Astrocyte (in vitro differentiated cells and primary cell): ENCODE measurements around the gene SFSWAP.

Source experiments
- CTCF ChIP-seq: IDR thresholded peaks from 2 replicates; pipeline ENCODE4 v1.5.1; 2011; ENCODE audit warnings: low read depth, mild to moderate bottlenecking, inconsistent platforms, low read length, moderate library complexity; ENCODE audit not compliant: insufficient read depth
- EZH2 ChIP-seq: IDR thresholded peaks from 2 replicates; pipeline ENCODE4 v1.6.1; 2012; ENCODE audit warnings: mild to moderate bottlenecking, low read length, inconsistent platforms; ENCODE audit not compliant: insufficient read depth

DNA sequence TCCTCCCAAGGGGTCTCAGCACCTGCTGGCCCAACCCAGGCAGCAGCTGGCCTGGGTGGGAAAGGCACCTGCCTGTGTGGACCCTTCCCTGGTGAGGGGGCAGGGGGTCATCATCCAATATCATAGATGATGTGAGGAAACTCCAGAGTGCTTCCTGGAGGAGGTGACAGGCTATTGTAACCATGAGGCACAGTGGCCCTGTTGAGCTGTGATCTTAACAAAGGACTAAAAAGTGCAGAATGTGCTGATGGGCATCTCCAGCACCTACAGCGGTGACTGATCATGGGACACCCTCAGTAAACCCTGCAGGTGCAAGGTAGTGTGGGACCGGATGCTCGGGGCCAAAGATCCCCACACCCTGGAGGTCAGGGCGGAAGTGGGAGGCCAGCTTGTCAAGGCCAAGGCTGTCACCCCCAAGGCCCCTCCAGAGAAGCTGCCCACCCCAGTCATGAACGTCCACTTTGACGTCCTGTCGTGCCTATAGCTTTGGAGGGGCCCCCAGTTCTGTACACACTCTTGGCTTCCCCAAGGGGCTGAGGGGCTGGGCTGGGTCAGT, 124.8 kb downstream of the SFSWAP start:
- no peak for TF ChIP-seq EZH2
- TF ChIP-seq CTCF, result no peak
